ENCODE measurements around the gene RAVER2.

Gene RAVER2

GRCh38 chr1:64826991-64827390, 82.1 kb downstream of the RAVER2 start:
- H3K9me3 ChIP-seq: no peaks in the 10 kb centered on the region
- no peak for DNase-seq
- no peaks in the 10 kb centered on the region for H3K36me3 ChIP-seq
- TF ChIP-seq, protein P1, sequence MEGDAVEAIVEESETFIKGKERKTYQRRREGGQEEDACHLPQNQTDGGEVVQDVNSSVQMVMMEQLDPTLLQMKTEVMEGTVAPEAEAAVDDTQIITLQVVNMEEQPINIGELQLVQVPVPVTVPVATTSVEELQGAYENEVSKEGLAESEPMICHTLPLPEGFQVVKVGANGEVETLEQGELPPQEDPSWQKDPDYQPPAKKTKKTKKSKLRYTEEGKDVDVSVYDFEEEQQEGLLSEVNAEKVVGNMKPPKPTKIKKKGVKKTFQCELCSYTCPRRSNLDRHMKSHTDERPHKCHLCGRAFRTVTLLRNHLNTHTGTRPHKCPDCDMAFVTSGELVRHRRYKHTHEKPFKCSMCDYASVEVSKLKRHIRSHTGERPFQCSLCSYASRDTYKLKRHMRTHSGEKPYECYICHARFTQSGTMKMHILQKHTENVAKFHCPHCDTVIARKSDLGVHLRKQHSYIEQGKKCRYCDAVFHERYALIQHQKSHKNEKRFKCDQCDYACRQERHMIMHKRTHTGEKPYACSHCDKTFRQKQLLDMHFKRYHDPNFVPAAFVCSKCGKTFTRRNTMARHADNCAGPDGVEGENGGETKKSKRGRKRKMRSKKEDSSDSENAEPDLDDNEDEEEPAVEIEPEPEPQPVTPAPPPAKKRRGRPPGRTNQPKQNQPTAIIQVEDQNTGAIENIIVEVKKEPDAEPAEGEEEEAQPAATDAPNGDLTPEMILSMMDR (IDR thresholded peaks at IDR 0.05; ENCODE audit: low read depth, low read length): no peak
- no peak overlapping the region for H3K4me3 ChIP-seq (ENCODE audit: low read depth, low read length)
- H3K4me1 ChIP-seq: no peaks in the 10 kb centered on the region
- H3K27me3 ChIP-seq: no peaks in the 10 kb centered on the region

DNA sequence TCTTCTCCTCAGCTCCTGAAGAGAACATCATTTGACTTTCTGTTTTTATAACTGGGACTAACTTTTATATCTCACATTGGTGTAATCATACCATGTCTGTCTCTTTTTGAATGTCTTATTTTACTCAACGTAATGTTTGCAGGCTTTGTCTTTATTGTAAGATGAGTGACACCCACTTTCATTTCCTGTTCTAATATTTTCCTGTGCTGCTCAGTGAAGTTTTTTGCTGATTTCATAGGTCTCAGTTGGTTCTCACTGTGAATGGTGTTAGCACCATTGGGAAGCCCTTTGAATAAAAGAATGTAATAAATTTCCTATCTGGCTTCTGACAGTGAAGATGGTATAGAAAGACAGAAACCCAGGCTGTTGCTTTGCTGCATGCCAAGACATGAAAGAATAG, 84.0 kb downstream of the RAVER2 start:
- H3K9me3 ChIP-seq: no peaks in the 10 kb centered on the region
- H3K4me3 ChIP-seq (ENCODE audit: low read depth, low read length): no peak overlapping the region
- no peaks in the 10 kb centered on the region for H3K4me1 ChIP-seq
- DNase-seq: no peak
- H3K27me3 ChIP-seq: no peaks in the 10 kb centered on the region
- TF ChIP-seq, protein P1 (IDR thresholded peaks at IDR 0.05; ENCODE audit: low read depth, low read length): no peak
- no peaks in the 10 kb centered on the region for H3K36me3 ChIP-seq

GRCh38 chr1:64829411-64830029, 84.6 kb downstream of the RAVER2 start:
- H3K4me3 ChIP-seq (ENCODE audit: low read depth, low read length): no peak overlapping the region
- no peaks in the 10 kb centered on the region for H3K4me1 ChIP-seq
- H3K9me3 ChIP-seq: no peaks in the 10 kb centered on the region
- no peaks in the 10 kb centered on the region for H3K27me3 ChIP-seq
- no peaks in the 10 kb centered on the region for H3K36me3 ChIP-seq
- no peak for DNase-seq
- TF ChIP-seq, protein P1 (IDR thresholded peaks at IDR 0.05; ENCODE audit: low read depth, low read length): no peak

DNA sequence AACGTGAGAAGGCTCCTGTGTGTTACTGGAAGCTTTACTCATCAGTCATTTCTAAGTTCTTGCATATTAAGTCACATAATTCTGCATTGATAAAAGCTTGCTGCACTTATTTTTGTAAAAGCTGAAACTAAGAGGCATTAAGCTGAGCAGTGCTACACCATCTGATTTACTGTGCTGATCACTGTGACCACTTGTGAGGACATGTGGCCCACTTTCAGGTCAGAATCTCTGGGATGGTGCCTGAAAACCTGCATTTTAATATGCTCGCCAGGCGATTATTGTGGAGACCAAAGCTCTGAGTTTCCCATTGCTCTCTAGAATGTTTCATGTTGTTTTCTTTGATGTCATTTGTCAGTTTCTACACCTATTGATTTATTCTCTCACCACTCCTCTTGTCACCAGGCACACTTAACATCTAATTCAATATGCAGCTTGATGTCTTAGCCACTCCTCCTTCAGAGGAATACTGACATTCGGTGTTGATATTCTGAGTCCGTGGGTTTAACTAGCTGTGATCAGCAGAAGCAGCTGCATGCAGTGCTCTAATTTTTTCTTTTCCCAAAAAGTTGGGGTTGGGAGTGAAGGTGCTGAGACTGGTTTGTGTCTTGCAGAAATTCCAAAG, 85.3 kb downstream of the RAVER2 start:
- no peak for DNase-seq
- TF ChIP-seq, protein P1 (IDR thresholded peaks at IDR 0.05; ENCODE audit: low read depth, low read length): no peak
- Histone ChIP-seq H3K36me3 (no peaks in the 10 kb centered on the region), H3K4me3 (ENCODE audit: low read depth, low read length) (no peak overlapping the region), H3K4me1 (no peaks in the 10 kb centered on the region), H3K9me3 (no peaks in the 10 kb centered on the region), H3K27me3 (no peaks in the 10 kb centered on the region)

DNA sequence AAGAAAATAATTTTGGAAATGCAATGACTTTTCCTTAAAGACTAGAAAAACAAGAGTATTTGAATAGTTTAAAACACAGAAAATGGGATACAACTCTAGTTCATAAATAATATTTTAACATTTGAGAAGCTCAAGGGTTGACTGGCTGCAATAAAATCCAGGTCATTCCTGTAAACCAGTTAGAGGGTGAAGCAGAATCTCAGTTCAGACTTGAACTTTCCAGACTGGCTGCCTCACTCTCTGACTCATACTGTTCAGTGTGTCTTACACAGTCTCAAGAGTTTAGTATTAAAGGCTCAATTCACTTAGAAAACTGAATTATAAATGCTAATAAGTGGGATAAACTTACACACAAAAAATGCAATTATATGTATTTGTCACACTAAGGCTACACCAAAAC, 89.9 kb downstream of the RAVER2 start:
- Histone ChIP-seq H3K4me1 (no peaks in the 10 kb centered on the region), H3K9me3 (no peaks in the 10 kb centered on the region), H3K4me3 (ENCODE audit: low read depth, low read length) (no peak overlapping the region), H3K36me3 (no peaks in the 10 kb centered on the region; the same call in 1 of the 2 replicates), H3K27me3 (no peaks in the 10 kb centered on the region)
- TF ChIP-seq, protein P1 (IDR thresholded peaks at IDR 0.05; ENCODE audit: low read depth, low read length): no peak
- DNase-seq: no peak

DNA sequence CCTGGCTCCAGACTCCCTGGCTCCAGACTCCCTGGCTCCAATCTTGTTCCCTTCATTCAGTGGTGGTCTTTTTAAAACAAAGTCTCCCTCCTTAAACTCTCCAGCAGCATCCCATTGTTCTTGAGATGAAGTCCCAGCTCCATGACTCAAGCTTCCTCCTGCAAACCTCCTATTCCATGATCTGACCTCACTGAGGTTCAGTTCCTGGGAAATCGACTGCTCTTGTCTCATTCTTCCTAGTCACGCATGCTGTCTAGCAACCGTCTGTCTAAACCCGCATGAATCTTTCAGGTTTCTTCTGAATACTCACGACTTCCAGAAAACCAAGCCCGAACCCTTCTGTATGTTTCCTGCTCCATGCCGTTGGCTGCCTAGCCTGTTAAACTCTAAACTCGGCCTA, 91.9 kb downstream of the RAVER2 start:
- H3K36me3 ChIP-seq: no peaks in the 10 kb centered on the region; the same call in 1 of the 2 replicates

More for the DNA sequence above, 91.9 kb downstream of the RAVER2 start:
- DNase-seq: no peak
- no peaks in the 10 kb centered on the region for H3K4me1 ChIP-seq
- H3K27me3 ChIP-seq: no peaks in the 10 kb centered on the region
- TF ChIP-seq, protein P1 (IDR thresholded peaks at IDR 0.05; ENCODE audit: low read depth, low read length): no peak
- H3K9me3 ChIP-seq: no peaks in the 10 kb centered on the region
- no peak overlapping the region for H3K4me3 ChIP-seq (ENCODE audit: low read depth, low read length)

Measured in BE2C (cell line).